ENCODE results near the gene KLHL29. TPM values are rescaled to one million over a fixed set of nuclear protein-coding genes. Genes with fewer than 3 reads are reported as not detected.

KLHL29 gene
- total RNA-seq, 1 donor from 2014 or later: 8.0 TPM

- TF ChIP-seq CTCF (IDR thresholded peaks at IDR 0.05): no peak
- Mint-ChIP-seq H3K9me3 (ENCODE audit: low read depth) (no peaks in the 10 kb centered on the region), H3K4me3 (ENCODE audit: unreplicated experiment) (no peak overlapping the region), H3K27ac (ENCODE audit: unreplicated experiment) (no peak overlapping the region), H3K36me3 (ENCODE audit: low read depth) (peaks cover 1% of the 10 kb centered on the region), H3K4me1 (ENCODE audit: low read depth) (peaks cover 6% of the 10 kb centered on the region), H3K27me3 (ENCODE audit: low read depth) (peaks cover 18% of the 10 kb centered on the region)
- no peak for DNase-seq (ENCODE audit: low spot score)
These were observed 129.2 kb downstream of the KLHL29 start for GRCh38 chr2:23513872-23514793.

GRCh38 chr2:23516520-23517256, 131.7 kb downstream of the KLHL29 start:
- H3K9me3 Mint-ChIP-seq (ENCODE audit: low read depth): no peaks in the 10 kb centered on the region
- H3K36me3 Mint-ChIP-seq (ENCODE audit: low read depth): peaks cover 1% of the 10 kb centered on the region
- H3K27ac Mint-ChIP-seq (ENCODE audit: unreplicated experiment): no peak overlapping the region
- H3K4me3 Mint-ChIP-seq (ENCODE audit: unreplicated experiment): no peak overlapping the region
- DNase-seq (ENCODE audit: low spot score): no peak
- peaks cover 14% of the 10 kb centered on the region for H3K4me1 Mint-ChIP-seq (ENCODE audit: low read depth)
- TF ChIP-seq CTCF (IDR thresholded peaks at IDR 0.05): no peak
- peaks cover 16% of the 10 kb centered on the region for H3K27me3 Mint-ChIP-seq (ENCODE audit: low read depth)

GRCh38 chr2:23518481-23519333, 133.7 kb downstream of the KLHL29 start:
- Mint-ChIP-seq H3K9me3 (ENCODE audit: low read depth) (no peaks in the 10 kb centered on the region), H3K4me3 (ENCODE audit: unreplicated experiment) (no peak overlapping the region), H3K27ac (ENCODE audit: unreplicated experiment) (no peak overlapping the region), H3K36me3 (ENCODE audit: low read depth) (peaks cover 1% of the 10 kb centered on the region), H3K4me1 (ENCODE audit: low read depth) (peaks cover 14% of the 10 kb centered on the region), H3K27me3 (ENCODE audit: low read depth) (peaks cover 16% of the 10 kb centered on the region)
- DNase-seq (ENCODE audit: low spot score): no peak
- no peak for TF ChIP-seq CTCF (IDR thresholded peaks at IDR 0.05)

- Mint-ChIP-seq H3K4me3 (ENCODE audit: unreplicated experiment) (no peak overlapping the region), H3K9me3 (ENCODE audit: low read depth) (no peaks in the 10 kb centered on the region), H3K27me3 (ENCODE audit: low read depth) (peaks cover 16% of the 10 kb centered on the region), H3K27ac (ENCODE audit: unreplicated experiment) (no peak overlapping the region), H3K36me3 (ENCODE audit: low read depth) (peaks cover 1% of the 10 kb centered on the region), H3K4me1 (ENCODE audit: low read depth) (peaks cover 19% of the 10 kb centered on the region)
- peak; percentile 42 for TF ChIP-seq CTCF (IDR thresholded peaks at IDR 0.05)
- no peak for DNase-seq (ENCODE audit: low spot score)
These were observed 134.3 kb downstream of the KLHL29 start for GRCh38 chr2:23519334-23519651.

GRCh38 chr2:23520256-23520655, 135.3 kb downstream of the KLHL29 start:
- no peak for TF ChIP-seq CTCF (IDR thresholded peaks at IDR 0.05)
- Mint-ChIP-seq H3K36me3 (ENCODE audit: low read depth) (peaks cover 1% of the 10 kb centered on the region), H3K4me1 (ENCODE audit: low read depth) (peaks cover 29% of the 10 kb centered on the region), H3K27ac (ENCODE audit: unreplicated experiment) (no peak overlapping the region), H3K27me3 (ENCODE audit: low read depth) (peaks cover 6% of the 10 kb centered on the region), H3K4me3 (ENCODE audit: unreplicated experiment) (no peak overlapping the region), H3K9me3 (ENCODE audit: low read depth) (no peaks in the 10 kb centered on the region)
- no peak for DNase-seq (ENCODE audit: low spot score)

Data from chondrocyte (in vitro differentiated cells).